NCI-H82 treated with DMSO at 0.1 percent for 48 hours (cell line): Measurements from ENCODE around the gene PIGU.
"Not testable (repeated sequence)": the region's sequence is repeated elsewhere in the genome, so short reads cannot be mapped to it uniquely, and the experiment has no call there.

Source experiments
- DNase-seq: peaks from one replicate; lab custom pipeline; 2025; ENCODE audit not compliant: unreplicated experiment; lab: John Stamatoyannopoulos, UW

PIGU gene, protein sequence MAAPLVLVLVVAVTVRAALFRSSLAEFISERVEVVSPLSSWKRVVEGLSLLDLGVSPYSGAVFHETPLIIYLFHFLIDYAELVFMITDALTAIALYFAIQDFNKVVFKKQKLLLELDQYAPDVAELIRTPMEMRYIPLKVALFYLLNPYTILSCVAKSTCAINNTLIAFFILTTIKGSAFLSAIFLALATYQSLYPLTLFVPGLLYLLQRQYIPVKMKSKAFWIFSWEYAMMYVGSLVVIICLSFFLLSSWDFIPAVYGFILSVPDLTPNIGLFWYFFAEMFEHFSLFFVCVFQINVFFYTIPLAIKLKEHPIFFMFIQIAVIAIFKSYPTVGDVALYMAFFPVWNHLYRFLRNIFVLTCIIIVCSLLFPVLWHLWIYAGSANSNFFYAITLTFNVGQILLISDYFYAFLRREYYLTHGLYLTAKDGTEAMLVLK

DNA sequence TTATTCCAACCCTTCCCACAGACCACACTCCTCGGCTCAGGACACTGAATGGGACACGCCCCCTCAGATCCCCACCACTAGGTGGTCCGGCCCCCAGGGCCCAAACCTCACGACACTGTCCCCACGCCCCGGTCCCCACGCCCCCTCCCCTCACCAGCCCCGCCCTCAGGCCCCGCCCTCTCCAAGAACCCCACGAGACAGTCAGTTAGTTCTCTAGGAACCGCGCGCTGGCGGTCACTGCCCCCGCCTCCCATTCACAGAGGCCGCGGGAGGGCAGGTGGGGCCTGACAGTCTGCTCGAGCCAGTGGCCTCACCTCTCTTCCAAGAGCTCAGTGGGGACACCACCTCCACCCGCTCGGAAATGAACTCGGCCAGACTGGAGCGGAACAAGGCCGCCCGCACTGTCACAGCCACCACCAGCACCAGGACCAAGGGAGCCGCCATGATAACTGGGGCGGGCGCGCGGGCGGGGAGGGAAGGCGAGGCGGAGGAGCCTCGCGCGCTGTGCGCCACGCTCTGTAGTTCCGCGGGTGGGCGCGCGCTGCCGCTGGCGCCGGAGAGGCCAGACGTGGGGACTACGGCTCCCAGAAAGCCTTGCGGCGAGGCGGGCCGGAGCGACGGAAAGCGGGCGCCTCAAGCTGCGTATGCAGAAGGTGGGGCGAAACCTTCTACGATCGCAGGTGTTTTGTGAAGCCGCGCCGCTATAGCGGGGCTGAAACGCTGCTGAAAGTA is at the start of gene PIGU:
Gene PIGU (minus strand): TSS at position 451 of the 732 bp plus-strand sequence. CDS start 7 bp downstream, at position 444.
- peak; percentile 90 for DNase-seq

DNA sequence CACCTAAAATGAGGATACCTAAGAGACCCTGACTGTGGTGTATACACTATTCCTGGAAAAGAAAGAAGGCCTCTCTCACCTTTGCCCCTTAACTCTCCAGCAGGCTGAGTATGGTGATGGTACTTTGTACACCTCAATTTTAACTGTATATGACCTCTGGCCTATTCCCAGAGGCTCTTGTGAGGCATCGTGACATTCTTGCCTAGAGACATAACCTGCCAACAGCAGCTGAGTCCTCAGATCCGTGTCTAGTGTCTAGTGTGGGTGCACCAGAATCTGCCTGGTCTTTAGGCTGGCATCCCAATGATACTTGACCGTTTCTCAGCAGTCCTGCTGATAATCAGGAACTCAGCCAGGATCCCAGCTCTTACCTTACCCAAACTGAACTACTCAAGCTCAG is 47.3 kb upstream of the PIGU start:
- no peak for DNase-seq

DNA sequence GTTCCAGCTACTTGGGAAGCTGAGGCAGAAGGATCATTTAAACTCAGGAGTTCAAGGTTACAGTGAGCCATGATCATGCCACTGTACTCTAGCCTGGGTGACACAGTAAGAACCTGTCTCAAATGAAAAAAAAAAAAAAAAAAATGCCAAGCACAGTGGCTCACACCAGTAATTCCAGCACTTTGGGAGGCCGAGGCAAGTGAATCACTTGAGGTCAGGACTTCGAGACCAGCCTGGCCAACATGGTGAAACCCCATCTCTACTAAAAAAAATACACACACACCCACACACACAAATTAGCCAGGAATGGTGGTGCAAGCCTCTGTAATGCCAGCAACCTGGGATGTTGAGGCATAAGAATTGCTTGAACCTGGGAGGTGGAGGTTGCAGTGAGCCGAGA is 45.7 kb upstream of the PIGU start:
- DNase-seq = not testable (repeated sequence)

DNA sequence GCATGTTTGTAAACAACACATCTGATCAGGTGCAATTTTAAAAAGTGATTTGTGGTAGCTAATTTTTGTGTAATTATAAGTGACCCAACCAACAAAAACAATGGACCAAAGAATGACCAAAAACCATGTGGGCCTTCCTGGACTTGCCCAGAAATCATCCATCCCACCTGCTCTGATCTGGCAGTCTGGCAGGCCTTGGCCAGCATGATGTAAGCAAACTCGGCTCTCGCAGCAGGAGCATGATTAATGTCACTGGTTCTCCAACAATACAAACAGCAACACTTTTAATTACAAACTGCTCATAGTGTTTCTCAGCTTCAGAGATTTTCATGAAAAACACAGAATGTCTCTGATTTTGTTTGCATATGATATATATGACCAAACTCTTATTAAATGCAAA is 43.4 kb upstream of the PIGU start:
- DNase-seq = no peak

DNA sequence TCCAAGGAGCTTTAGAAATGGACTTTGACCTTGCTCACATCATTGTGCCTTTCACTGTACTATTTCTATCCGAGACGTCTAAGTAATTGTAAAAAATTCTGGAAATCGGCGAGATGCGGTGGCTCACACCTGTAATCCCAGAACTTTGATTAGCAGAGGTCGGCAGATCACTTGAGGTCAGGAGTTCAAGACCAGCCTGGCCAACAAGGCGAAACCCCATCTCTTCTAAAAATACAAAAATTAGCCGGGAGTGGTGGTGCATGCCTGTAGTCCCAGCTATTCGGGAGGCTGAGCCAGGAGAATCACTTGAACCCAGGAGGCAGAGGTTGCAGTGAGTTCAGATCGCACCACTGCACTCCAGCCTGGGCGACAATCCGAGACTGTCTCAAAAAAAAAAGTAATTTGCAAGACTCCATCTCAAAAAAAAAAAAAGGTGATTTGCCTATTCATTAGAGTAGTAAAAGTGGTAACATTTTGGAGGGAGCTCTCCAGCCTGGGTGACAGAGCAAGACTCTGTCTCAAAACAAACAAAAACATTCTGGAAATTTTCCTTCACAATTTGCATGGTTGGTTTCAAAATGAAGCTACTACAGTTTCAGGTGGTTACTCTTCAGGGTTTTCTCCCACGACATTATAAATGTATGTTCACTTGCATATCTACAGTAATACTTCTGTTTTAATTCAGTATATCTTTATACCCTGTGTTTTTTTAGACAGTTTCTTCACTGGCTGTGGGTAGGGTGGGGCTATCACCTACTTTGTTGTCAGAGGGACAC is 42.5 kb upstream of the PIGU start:
- DNase-seq = not testable (repeated sequence)

DNA sequence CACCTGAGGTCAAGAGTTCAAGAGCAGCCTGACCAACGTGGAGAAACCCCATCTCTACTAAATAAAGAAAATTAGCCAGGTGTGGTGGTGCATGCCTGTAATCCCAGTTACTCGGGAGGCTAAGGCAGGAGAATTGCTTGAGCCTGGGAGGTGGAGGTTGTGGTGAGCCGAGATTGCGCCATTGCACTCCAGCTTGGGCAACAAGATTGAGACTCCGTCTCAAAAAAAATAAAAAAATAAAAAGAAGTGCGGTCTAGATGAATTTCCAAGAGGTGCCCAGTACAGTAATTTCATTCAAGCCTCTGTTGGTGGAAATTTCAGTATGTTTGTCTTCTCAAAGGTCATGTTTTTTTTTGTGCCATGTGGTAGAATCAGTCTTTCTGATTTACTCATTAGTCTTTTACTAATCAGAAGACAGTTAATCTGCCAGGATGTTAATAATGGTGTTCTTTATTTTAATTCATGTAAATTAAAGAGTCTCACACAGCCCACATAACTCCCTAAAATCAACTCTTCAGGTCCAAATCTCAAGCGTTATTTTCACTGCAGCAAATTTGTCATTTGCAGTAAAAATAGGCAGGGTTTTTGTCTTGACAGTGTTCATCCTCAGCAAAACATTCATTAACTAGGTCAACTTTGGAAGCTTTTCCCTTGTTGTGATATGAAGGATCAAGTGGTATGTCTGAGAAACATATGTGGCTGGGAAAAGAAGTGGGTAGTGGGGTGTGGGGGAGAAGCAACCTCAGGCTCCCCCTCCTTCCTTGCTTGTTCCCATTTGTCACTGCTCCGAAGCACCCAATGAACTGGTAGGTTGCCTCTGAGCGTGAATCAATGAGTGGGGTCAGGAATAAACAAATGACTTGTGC is 40.6 kb upstream of the PIGU start:
- DNase-seq = no peak

DNA sequence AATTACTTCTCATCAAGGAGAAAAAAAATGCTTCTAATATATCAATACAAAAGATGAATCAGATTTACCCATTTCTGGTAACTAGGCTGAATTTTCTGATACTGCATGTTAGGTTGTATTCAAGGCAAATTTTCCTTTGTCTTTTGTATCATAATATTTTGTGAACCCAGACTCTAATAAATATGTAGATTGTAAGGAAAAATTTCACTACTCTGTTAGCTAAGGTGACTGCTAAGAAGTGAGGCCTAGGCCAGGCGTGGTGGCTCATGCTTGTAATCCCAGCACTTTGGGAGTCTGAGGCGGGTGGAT is 40.0 kb upstream of the PIGU start:
- DNase-seq = no peak

DNA sequence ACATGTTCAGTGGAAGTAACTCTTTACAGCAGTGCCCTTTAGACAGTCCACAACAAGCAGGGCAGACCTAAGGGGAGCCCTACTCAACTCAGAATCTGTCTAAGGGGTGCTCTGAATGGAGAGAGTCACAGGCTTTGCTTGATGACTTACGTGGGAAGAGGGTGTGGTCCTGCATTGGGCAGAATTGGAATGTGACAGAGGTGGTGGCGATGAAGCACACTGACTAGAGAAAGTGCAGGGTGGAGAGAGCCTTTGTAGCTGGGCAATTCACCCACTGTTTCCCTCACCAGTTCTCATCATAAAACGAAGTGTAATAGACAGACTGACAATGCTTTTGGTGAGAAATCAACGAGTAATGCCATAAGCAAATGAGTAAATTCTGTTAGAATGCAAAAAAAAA is 38.5 kb upstream of the PIGU start:
- DNase-seq = no peak

DNA sequence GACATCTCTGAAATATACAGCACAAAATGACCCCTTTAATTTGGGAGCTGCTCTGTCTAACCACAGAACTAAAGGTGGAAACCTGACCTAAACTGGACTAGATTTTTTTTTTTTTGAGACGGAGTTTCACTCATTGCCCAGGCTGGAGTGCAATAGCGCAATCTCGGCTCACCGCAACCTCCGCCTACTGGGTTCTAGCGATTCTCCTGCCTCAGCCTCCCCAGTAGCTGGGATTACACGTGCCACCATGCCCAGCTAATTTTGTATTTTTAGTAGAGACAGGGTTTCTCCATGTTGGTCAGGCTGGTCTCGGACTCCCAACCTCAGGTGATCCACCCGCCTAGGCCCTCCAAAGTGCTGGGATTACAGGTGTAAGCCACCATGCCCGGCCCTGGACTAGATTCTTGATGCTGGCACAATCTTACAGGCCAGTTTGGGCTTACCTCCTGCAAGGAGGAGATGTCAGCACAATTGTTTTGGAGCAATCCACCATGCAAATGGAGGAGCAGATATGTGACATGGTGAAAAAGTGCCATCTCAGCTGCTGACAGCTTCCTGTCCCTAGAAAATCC is 37.1 kb upstream of the PIGU start:
- DNase-seq = not testable (repeated sequence)

DNA sequence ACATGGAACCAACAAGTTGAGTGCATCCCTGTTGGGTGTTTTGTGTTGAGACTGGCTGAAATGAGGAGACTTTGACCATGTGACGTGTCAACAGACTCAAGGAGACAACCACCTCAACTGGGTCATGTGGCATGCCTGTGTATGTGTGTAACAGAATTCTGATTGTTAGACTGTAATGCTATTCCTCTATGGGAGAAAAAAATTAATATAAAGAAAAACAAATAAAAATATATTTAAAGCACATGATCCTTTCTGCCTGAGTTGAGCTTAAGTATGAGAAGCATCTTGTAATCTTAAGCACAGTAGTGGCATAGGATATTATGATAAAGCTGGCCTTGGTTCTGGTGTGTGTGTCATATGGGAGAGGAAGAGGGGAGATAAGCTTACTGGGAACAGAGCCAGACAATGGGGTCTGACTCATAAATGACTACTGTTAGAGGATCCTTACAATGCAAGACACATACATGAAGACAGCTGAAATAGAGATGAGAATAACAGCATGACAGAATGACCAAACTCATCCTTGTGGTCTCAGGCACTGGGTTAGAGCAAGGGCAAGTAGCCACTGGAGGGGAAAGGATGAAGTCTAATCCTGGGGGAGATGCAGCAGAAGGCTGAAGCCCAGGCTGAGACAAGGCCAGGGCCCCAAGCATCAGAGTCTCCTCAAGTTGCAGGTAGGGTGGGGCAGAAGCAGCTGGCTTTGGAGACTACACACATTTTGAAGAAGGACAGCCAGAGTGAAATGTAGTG is 36.5 kb upstream of the PIGU start:
- peak; percentile 73 for DNase-seq

DNA sequence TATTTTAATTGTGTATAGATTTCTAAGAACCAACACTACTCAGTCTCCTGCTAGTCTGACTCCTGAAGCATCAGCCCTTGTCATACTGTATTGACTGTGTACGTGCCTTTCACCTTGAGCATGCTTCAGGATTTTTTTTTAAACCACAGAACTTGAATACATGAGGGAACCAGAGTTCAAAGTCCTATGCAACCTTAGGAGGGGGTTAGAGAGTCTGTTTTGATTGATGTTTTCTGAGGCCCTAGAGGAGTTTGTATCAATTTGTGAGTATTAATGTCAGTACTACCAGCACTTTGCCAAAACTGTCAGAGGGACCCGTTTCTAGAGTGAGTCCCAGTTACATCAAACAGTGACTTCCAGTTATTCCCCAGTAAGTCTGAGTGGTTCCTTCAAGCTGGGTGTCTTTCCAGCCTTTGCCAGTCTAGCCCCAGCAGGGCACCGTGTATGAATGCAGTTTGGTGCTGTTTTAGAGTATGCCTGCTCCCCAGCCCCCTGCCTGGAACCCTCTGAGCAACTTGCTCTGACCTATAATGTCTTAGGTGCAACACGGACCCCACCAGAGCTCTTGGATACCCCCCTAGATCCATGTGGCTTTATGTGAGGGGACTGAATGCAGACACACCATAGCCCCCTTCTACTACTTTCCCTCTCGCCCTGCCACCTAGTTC is 35.8 kb upstream of the PIGU start:
- DNase-seq = no peak

DNA sequence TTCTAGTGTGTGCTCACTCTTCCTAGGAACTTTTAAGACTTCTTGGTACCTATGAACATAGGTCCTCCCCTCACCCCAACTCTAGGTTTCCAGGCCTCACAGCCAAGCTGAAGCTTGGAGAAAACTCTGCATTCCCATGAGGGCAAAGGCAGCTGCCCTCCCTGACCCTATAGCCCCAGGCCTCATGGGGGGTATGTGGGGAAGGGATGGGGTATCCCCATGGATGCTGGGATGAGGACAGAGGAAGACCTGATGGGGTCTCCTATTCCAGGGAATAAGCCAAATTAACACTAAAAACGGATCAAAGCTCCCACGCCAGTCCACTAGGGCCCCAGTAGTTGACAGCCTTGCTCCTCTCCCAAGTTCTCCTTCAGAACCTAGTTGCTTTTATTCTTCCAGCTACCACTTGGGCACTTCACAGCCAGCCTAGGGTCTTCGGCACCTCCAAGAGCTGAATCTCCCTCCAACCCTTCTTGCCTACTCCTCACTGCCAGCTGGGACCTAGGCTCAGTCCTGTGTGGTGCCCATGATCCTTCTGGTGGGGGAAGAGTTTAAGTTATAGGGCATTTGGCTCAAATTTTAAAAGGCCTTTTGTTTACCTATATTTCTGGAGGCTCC is 35.0 kb upstream of the PIGU start:
- DNase-seq = no peak

DNA sequence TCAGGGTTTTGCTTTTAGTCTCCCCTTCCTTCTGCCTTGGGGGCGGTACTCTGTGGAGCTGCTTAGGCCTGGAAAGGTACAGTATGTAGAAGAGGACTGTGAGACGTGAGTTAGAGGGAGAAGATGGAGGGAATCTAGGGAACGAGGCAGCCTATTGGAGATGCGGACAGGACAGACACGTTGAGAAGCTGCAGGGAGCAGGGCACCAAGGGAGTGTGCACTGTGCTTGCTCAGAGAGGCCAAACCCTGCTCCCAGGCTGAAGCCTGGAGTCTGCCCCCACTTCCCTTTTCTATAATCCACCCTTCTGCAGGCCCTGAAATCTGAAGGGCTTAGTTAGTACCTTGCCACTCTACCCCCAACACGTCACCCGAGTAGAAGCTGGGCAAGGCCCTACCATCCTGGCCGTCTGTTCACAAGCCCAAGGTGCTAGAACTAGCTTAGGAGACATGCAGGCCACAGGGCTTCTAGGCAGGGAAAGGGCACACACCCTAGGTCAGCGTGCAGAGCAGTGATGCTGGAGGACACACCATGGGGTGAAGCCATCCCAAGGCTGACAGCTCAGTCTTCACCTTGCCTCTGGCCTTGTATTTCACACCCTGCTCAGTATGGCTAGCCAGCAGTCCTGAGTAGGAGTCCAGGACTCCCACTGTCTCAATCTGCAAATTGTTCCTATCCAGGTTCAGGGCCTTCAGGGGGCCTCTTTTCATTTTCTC is 34.1 kb upstream of the PIGU start:
- DNase-seq = no peak

DNA sequence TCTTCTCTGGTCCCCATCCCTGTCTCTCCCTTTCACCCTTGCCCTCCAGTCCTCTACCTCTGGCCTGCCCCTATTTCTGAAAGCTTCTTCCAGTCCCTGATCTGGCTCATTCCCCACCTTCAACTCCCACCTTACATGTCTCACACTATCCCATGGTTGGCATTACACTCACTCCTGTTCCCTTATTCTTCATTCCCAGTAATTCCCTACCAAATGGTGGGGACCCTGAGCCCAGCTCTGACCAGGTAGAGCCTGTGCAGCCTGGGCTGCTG is 33.6 kb upstream of the PIGU start:
- DNase-seq = no peak

DNA sequence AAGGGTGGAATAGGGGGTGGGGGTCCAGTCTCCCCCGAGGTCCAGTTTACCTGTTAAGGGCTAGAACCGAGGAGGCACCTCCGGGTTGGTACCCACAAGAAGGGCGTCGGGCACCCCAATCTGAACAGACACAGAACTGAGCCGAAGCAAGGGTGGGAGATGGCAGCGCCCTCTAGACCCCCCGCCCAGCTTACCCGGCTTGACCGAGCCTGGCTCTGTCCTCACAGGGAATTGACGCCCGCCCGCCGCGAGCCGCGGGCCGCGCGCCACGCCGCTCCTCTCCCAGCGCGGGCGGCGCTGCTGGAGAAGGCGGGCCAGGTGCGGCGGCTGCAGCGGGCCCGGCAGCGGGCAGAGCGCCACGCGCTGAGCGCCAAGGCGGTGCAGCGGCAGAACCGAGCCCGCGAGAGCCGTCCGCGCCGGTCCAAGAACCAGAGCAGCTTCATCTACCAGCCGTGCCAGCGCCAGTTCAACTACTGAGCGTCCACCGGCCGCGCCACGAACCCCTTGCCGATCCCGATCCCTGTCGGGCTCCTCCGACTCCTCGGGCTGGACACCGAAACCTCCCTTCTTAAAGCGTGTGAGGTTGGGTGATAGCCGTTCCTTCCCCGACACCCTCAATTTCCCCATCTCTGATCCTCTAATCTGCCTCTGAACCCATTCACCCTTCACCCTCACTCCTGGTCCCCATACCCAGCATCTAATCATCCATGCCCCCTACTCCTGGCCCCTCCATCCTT is 33.1 kb upstream of the PIGU start:
- DNase-seq = no peak

DNA sequence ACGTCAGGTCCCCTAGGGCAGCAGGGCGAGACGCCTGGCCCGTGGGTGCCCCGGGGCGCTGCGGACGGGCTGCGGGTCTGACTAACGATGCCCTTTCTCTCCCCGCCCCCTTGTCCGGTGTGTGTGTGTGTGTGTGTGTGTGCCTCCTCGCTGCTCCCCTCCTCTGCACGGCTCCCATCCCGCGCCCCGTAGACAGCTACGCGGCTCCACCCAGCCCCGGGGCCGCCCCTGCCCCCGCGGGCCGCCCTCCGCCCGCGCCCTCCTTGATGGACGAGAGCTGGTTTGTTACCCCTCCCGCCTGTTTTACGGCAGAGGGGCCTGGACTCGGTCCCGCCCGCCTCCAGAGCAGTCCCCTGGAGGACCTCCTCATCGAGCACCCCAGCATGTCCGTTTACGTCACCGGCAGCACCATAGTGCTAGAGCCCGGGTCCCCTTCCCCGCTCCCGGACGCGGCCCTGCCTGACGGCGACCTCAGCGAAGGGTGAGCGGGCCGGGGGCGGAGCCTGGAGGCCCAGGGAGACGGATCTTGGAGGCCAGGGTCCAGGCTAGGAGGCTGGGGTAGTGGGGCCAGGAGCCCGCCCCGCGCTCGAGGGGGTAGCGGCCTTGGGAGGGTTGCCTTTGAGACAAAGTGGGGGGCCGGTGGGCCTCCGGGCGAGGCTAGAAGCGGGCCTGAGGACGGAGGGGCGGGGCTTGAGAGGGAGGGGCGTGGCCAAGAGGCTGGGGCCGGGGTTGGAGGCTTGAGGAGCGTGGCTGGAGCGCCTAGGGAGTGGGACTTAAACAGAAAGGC is 32.3 kb upstream of the PIGU start:
- no peak for DNase-seq

DNA sequence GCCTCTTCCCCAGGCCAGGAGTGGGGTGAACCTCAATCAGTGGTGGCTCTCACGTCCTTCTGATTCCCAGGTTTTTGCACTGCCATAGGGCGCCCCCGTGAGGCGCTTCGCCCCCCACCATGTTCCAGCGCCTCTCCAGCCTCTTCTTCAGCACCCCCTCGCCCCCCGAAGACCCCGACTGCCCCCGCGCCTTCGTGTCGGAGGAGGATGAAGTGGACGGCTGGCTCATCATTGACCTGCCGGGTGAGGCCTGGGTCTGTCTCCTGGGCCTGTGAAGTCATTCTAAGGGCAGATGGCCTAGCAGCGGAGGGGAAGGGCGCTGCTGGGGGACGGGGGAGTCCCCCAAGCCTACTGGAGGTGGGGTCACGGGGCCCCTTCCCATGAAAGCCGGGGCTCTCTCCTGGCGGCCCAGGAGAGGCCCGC is 31.7 kb upstream of the PIGU start:
- DNase-seq = no peak
